T-helper 2 cell treated with Interferon-gamma antibody and Interleukin-4, amounts not matched to agents 5 μg/mL and 100 μg/mL, for 36 hours (primary cell): ENCODE data around the gene CAMKK1.
A peak's percentile ranks its signal among the peaks of the same experiment; 100 is the strongest.
"Not testable (repeated sequence)": the region's sequence is repeated elsewhere in the genome, so short reads cannot be mapped to it uniquely, and the experiment has no call there.

Experiments
- DNase-seq: peaks from one replicate; pipeline ENCODE4 v3.0.0; 2021; ENCODE audit warnings: low spot score
- H3K27ac Mint-ChIP-seq: one replicate; pipeline ENCODE4 v1.8.0; 2021; ENCODE audit warnings: mild to moderate bottlenecking, mixed read lengths
- H3K27me3 Mint-ChIP-seq: one replicate; pipeline ENCODE4 v1.8.0; 2021; ENCODE audit warnings: low read depth, mixed read lengths
- H3K36me3 Mint-ChIP-seq: one replicate; pipeline ENCODE4 v1.8.0; 2021; ENCODE audit warnings: low read depth, mixed read lengths
- H3K4me1 Mint-ChIP-seq: one replicate; pipeline ENCODE4 v1.8.0; 2021; ENCODE audit warnings: low read depth, mixed read lengths
- H3K4me3 Mint-ChIP-seq: one replicate; pipeline ENCODE4 v1.8.0; 2022; ENCODE audit warnings: mild to moderate bottlenecking, moderate library complexity, mixed read lengths
- H3K9me3 Mint-ChIP-seq: one replicate; pipeline ENCODE4 v1.8.0; 2021; ENCODE audit warnings: mixed read lengths

CAMKK1 gene

DNA sequence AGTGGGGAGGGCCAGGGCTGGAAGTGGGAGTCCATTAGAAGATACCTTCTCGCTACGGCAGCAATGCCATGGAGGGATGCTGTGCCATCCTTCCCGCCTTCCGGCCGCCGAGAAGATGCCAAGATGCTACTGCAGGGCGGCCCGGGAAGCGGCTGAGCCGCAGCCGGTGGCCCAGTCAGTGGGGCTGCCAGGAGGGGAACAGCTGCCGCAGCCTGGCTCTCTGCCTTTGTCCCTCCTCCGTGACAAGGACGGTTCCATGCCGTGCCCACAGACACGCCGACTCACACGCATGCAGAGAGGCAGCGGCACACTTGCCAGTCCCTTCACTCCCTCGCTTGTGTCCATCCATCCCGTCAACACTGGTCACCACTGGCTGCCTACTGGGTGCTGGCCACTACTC is 26.6 kb downstream of the CAMKK1 start:
- DNase-seq = no peak
- Mint-ChIP-seq H3K4me3 (no peak overlapping the region), H3K9me3 (no peaks in the 10 kb centered on the region), H3K27me3 (no peaks in the 10 kb centered on the region), H3K4me1 (peaks cover 5% of the 10 kb centered on the region), H3K36me3 (no peaks in the 10 kb centered on the region), H3K27ac (no peak overlapping the region)

DNA sequence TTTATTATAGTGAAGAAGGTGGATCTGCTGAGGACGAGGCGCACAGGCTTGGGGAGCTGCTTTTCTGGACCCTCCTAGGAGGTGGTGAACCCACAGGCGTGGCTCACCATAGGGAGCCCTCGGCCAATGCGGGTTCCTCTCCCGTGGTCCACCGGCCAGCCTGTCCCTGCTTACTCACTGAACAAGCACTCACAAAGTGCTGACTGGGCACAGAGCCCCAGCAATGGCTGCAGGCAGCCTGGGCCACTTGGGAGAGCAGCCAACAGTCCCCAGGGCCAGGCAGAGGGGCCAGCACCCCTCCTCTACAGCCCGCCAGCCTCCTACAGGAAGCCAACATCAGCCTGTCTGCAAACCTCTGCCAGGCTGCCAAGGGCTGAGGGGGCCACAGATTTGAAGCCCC is 27.7 kb downstream of the CAMKK1 start:
- no peak overlapping the region for H3K4me3 Mint-ChIP-seq
- no peaks in the 10 kb centered on the region for H3K4me1 Mint-ChIP-seq
- H3K36me3 Mint-ChIP-seq = no peaks in the 10 kb centered on the region
- H3K27ac Mint-ChIP-seq = no peak overlapping the region
- no peak for DNase-seq
- H3K27me3 Mint-ChIP-seq = no peaks in the 10 kb centered on the region
- no peaks in the 10 kb centered on the region for H3K9me3 Mint-ChIP-seq

DNA sequence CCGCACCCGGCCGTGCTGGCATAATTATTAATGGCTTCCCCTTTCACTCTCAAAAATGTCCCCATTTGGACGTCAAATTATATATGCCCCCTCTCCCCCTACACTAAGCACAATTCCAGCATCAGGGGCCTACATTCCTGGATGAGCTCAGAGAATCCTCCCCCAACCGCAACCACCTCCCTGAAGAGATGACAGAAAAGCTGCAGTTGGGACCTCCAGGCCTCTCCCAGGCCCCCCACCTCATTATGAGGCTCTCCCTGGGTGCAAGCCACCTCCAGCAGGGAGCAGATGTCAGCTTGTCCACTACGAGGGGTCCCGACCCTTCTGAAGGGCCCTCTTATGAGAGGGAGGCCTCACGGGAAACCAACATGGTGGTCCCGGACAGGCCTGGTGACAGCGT is 28.3 kb downstream of the CAMKK1 start:
- no peak for DNase-seq
- H3K36me3 Mint-ChIP-seq = no peaks in the 10 kb centered on the region
- H3K27me3 Mint-ChIP-seq = no peaks in the 10 kb centered on the region
- H3K27ac Mint-ChIP-seq = no peak overlapping the region
- no peaks in the 10 kb centered on the region for H3K9me3 Mint-ChIP-seq
- no peaks in the 10 kb centered on the region for H3K4me1 Mint-ChIP-seq
- no peak overlapping the region for H3K4me3 Mint-ChIP-seq

DNA sequence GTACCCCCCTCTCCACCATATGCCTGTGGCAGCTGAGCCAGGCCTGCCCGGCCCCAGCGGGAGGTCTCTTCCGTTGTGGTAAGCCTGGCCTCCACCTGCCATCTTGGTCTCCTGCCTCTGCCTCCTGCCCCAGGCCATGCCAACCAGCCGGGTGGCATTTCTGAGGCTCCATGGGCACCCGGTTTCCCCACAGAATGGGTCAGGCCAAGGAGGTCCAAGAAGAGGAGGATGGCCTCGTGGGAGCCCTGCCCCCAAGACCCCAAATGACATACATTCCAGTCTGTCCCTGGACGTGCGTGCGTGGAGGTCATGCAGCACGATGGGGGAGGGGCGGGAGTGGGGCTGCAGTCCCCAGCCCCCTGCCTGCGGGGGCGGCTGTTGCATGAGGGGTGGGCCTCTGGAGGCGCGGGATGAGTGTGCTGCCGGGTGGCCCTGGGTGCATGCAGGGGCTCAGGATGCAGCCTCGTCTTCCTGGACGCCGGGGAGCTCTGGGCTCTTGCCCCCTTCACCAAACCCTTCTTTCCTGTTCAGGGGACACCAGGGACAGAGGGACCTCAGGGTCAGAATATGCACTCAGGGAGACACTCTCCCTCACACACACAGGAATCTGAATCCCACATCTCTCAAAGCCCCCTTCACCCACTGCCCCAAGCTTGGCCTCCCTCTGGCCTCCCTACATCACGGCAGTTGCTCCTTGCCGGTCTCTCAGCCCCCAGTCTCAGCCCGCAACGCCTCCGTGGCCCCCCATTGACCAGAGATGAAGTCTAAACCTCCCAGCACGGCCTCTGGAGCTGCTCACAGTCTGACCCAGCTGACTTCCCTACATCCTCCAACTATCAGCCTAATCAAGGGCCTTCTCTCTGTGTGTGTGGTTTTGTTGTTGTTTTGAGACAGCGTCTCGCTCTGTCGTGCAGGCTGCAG is 30.8 kb downstream of the CAMKK1 start:
- H3K4me1 Mint-ChIP-seq = no peaks in the 10 kb centered on the region
- no peak for DNase-seq
- no peaks in the 10 kb centered on the region for H3K27me3 Mint-ChIP-seq
- no peak overlapping the region for H3K4me3 Mint-ChIP-seq
- no peaks in the 10 kb centered on the region for H3K9me3 Mint-ChIP-seq
- H3K27ac Mint-ChIP-seq = no peak overlapping the region
- no peaks in the 10 kb centered on the region for H3K36me3 Mint-ChIP-seq

DNA sequence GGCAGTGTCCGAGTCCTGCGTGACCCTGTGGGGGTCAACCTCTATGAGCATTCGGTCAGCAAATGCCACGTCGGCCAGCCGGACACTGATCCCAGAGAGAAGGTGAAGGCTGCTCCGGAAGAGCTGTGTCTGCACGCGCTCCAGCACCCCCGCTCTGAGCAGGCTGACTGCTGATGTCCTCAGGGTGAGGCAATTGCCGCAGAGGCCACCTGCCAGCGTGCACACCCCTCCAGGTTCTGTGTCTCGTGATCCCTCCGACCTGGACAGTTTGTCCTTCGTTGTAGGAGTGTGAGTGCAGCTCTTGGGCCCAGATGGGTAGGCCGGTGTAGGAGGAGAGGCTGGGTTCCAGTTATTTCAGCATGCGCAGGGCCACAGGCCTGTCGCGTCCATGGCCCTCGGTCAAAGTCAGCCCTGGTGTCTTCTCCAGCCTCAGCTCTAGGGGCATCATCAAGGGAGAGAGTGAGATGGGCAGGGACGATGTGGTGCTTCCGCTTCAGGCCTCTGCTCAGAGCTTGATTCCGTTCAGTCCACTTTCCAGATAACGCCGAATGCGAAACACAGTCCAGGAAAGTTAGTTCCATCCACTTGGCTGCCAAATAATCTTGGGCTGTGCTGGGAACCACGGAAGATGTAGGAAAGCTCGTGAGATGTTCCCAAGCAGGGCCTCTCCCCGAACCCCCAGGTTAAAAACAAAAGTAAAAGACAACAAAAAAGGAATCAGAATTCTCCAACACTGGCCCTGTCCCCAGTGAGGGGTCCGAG is 31.7 kb downstream of the CAMKK1 start:
- no peak overlapping the region for H3K4me3 Mint-ChIP-seq
- H3K9me3 Mint-ChIP-seq = no peaks in the 10 kb centered on the region
- no peak for DNase-seq
- no peaks in the 10 kb centered on the region for H3K27me3 Mint-ChIP-seq
- no peak overlapping the region for H3K27ac Mint-ChIP-seq
- H3K36me3 Mint-ChIP-seq = no peaks in the 10 kb centered on the region
- no peaks in the 10 kb centered on the region for H3K4me1 Mint-ChIP-seq

DNA sequence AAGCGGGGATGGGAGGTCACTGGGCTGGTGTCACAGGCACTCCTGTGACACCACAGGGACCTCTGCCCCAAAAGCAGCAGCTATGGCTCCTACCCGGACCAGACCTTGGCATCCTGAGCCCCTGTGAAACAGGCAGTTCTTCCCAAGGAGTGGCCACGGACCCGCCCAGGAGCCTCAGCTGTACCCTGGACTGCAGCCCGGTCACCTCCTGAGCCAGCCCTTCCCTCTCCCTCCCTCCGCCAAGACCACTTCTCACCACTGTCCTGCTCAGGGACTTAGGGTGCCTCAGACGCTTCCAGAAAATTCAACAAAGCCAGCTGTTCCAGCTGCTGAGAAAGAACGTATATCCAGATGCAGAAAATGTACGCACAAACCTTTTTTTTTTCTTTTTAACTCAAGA is 32.9 kb downstream of the CAMKK1 start:
- no peak for DNase-seq
- H3K4me1 Mint-ChIP-seq = no peaks in the 10 kb centered on the region
- no peaks in the 10 kb centered on the region for H3K9me3 Mint-ChIP-seq
- no peak overlapping the region for H3K27ac Mint-ChIP-seq
- no peaks in the 10 kb centered on the region for H3K36me3 Mint-ChIP-seq
- no peaks in the 10 kb centered on the region for H3K27me3 Mint-ChIP-seq
- no peak overlapping the region for H3K4me3 Mint-ChIP-seq

DNA sequence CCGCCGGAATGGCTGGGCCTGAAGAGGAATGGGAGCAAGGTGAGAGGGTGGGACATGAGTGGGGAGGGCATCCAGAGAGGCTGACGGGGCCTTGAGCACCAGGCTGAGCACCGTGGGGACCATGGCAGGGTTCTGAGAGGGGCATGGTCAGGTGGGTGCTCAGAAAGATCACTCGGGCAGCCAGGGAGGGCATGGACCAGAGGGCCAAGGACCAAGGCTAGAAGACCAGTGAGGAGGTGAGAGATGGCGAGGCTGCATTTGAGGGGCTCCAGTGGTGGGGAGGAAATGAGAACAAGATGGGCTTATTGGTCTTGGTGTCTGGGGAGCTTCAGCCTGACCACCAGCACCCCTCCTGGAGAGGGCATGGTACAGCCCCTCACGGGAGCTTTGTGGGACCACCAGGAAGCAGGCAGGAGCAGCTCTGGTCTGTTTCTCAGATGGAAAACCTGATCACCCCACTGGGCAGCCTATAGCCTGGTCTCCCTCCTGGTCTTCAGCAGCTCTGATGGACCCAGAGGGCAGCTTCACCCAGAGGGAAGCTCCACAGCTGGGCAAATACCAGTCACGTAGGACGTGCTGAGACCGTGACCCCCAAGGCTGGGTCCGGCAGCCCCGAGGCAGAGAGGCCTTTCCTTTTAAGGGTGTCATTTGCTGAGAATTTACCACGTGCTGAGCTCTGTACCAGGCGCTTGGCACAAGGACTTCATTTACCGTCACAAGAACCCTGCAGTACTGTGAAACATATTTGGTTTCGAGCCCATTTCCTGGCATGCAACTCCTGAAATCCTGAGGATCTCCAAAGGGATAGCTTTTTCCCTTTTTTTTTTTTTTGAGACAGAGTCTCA is 35.4 kb downstream of the CAMKK1 start:
- no peaks in the 10 kb centered on the region for H3K9me3 Mint-ChIP-seq
- H3K36me3 Mint-ChIP-seq = no peaks in the 10 kb centered on the region
- peaks cover 4% of the 10 kb centered on the region for H3K27me3 Mint-ChIP-seq
- H3K4me1 Mint-ChIP-seq = no peaks in the 10 kb centered on the region
- DNase-seq = no peak
- no peak overlapping the region for H3K27ac Mint-ChIP-seq
- H3K4me3 Mint-ChIP-seq = no peak overlapping the region

DNA sequence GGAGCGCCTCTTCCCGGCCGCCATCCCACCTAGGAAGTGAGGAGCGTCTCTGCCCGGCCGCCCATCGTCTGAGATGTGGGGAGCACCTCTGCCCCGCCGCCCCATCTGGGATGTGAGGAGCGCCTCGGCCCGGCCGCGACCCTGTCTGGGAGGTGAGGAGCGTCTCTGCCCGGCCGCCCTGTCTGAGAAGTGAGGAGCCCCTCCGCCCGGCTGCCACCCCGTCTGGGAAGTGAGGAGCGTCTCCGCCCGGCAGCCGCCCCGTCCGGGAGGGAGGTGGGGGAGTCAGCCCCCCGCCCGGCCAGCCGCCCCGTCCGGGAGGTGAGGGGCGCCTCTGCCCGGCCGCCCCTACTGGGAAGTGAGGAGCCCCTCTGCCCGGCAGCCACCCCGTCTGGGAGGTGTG is 38.6 kb downstream of the CAMKK1 start:
- H3K27me3 Mint-ChIP-seq = peaks cover 12% of the 10 kb centered on the region
- not testable (repeated sequence) for H3K36me3 Mint-ChIP-seq

DNA sequence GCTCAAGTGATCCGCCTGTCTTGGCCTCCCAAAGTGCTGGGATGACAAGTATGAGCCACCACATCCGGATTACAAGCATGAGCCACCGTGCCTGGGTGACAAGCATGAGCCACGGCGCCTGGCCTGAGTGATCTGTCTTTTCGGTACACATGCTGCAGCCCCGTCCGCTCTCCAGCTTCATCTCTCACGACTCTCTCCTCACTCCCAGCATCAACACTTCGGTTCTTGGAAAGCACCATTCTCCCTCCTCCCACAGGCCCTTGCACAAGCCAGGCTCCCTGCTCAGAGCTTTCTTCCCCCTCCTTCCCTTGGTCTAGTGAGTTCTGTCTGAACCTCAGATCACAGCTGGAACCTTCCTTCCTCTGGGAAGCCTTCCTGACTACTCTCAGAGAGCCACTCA is 40.3 kb downstream of the CAMKK1 start:
- H3K9me3 Mint-ChIP-seq = no peaks in the 10 kb centered on the region
- H3K4me1 Mint-ChIP-seq = no peaks in the 10 kb centered on the region
- peaks cover 12% of the 10 kb centered on the region for H3K27me3 Mint-ChIP-seq
- no peak overlapping the region for H3K27ac Mint-ChIP-seq
- no peaks in the 10 kb centered on the region for H3K36me3 Mint-ChIP-seq
- no peak for DNase-seq
- no peak overlapping the region for H3K4me3 Mint-ChIP-seq

More for the DNA sequence above, 38.6 kb downstream of the CAMKK1 start:
- DNase-seq, H3K4me3 Mint-ChIP-seq, H3K9me3 Mint-ChIP-seq, H3K27ac Mint-ChIP-seq, H3K4me1 Mint-ChIP-seq: not testable (repeated sequence)

DNA sequence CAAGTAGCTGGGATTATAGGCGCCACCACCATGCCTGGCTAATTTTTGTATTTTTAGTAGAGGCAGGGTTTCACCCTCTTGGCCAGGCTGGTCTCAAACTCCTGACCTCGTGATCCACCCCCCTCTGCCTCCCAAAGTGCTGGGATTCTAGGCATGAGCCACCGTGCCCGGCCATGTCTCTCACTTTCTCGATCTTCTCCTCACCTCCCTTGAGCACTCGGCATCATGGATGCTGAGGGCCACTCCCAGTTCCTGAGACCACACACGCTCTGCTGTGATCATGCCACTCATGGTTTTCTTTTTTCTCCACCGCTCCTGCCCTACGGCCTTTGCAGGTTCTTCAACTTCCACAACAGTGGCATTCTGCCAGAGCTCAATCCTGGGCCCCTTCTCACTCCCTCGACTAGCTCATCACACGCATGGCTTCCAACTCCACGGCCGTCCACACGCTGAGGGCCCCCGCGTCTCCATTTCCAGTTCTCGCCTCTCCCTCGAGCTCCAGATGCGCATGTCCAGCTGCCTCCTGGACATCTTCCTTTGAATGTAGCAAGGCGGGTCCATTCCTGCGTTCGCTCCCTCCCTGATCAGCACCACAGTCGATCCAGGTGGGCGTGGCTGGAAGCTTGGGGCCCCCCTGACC is 41.3 kb downstream of the CAMKK1 start:
- H3K4me3 Mint-ChIP-seq = no peak overlapping the region
- no peaks in the 10 kb centered on the region for H3K9me3 Mint-ChIP-seq
- H3K27ac Mint-ChIP-seq = no peak overlapping the region
- peaks cover 2% of the 10 kb centered on the region for H3K4me1 Mint-ChIP-seq
- DNase-seq = no peak
- no peaks in the 10 kb centered on the region for H3K36me3 Mint-ChIP-seq
- peaks cover 12% of the 10 kb centered on the region for H3K27me3 Mint-ChIP-seq

DNA sequence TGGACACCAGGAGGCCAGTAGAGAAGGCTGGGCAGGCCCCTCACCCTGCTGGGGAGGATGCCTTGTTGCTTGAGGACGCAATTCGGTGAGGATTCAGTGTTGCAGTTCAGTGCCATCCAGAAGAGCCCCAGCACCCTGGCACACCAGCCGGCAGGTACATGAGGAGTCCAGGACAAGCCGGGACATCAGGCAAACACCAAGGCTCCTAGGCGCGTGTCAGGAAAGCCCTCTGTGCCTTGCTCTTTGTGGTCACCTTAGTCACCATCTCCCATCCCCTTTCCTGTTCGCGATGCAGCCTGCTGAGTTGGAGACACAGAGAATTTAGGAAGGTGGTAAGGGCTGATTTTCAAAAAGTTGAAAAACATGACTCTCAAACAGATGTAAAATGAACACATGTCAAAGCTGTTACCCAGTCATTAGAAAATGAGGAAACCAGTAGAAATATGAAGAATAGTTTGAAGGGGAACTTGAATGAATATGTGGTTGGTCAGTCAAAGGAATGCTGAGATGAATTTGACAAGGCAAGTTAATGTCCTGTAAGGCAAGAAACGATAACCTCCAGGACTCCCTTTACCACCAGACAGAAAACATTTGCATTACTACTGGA is 44.5 kb downstream of the CAMKK1 start:
- H3K27ac Mint-ChIP-seq = no peak overlapping the region
- no peak for DNase-seq
- H3K9me3 Mint-ChIP-seq = no peaks in the 10 kb centered on the region

DNA sequence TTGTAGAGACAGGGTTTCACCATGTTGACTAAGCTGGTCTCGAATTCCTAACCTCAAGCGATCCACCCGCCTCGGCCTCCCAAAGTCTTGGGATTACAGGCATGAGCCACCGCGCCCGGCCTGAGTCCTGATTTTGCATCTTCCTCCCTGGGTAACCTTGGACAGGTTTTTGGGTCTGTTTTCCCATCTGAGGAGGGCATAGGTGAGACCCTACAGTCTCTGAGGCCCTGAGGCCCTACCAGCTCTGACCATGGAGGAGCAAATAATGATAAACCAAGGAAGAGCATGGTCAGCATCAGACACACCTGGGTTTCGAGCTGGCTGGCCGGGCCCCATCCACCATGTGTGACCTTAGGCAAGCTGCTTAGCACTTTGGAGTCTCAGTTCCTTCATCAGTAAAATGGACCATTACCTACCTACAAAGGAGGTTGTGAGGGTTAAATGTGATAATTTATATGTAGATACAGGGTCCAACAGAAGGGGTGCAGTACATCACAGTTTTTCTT is 45.6 kb downstream of the CAMKK1 start:
- Mint-ChIP-seq H3K27me3 (peaks cover 8% of the 10 kb centered on the region), H3K9me3 (no peaks in the 10 kb centered on the region), H3K4me1 (peaks cover 13% of the 10 kb centered on the region), H3K36me3 (peaks cover 20% of the 10 kb centered on the region), H3K4me3 (no peak overlapping the region), H3K27ac (peak overlapping the region; percentile 1)
- no peak for DNase-seq

More for the DNA sequence above, 44.5 kb downstream of the CAMKK1 start:
- Mint-ChIP-seq H3K4me3 (no peak overlapping the region), H3K36me3 (peaks cover 10% of the 10 kb centered on the region), H3K27me3 (peaks cover 12% of the 10 kb centered on the region), H3K4me1 (peaks cover 13% of the 10 kb centered on the region)
